NCI-H2196 (cell line): ENCODE data around the gene SORCS2.
A peak's percentile ranks its signal among the peaks of the same experiment; 100 is the strongest.

Source experiments
- DNase-seq: peaks from one replicate; lab custom pipeline; 2025; ENCODE audit not compliant: unreplicated experiment; lab: John Stamatoyannopoulos, UW

Gene SORCS2

GRCh38 chr4:7518871-7519637 is 326.7 kb downstream of the SORCS2 start:
- peak; percentile 83 for DNase-seq

GRCh38 chr4:7519638-7520376 is 327.5 kb downstream of the SORCS2 start:
- DNase-seq = no peak

- no peak for DNase-seq
These were observed 329.3 kb downstream of the SORCS2 start for GRCh38 chr4:7521666-7522065.

DNA sequence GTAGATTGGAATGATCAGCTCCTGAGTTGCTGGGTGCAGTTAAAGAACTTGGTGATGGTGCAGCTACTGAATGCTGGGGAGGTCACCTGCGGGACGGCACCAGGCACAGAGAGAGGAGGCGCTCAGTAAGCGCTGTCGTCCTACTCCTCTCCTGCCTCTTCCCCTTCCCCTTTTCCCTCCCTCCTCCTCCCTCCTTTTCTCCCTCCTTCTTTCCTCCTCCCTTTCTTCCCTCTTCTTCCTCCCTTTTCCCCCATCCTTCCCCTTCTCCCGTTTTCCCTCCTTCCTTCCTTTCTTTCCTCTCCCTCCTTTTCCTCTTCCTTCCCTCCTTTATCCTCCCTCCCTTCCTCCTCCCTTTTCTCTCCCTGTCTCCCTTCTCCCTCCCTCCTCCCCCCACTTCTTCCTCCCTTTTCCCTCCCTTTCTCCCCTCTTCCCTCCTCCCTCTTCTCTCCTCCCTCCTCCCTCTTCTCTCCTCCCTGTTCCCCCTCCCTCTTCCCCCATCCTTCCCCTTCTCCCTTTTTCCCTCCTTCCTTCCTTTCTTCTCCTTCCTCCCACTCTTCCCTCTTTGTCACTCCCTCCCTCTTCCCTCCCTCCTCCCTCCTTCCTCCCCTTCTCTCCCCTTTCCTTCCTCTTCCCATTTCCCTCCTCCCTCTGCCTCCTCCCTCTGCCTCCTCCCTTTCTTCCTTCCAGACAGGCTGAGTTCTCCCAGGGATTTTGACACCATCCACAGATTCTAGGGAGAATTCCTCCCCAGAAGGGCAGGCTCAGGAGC is 330.3 kb downstream of the SORCS2 start:
- no peak for DNase-seq

DNA sequence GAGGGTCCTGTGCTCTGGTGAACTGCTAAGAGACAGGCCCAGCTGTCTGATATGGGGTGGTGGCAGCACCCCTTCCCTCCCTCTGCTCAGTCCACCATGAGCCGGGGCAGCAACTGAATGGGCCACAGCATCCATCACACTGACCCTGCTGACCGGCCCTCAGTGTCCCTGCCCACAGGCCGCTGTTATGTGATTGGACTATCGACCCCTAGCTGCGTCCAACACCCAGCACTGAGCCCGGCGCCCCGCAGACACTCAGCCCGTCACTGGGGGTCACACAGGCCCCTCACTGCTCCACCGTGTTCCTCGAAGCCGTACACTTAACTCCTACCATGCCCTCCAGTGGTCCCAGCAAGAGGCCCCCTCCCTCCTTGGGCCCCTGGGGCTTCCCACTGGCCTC is 331.2 kb downstream of the SORCS2 start:
- no peak for DNase-seq

DNA sequence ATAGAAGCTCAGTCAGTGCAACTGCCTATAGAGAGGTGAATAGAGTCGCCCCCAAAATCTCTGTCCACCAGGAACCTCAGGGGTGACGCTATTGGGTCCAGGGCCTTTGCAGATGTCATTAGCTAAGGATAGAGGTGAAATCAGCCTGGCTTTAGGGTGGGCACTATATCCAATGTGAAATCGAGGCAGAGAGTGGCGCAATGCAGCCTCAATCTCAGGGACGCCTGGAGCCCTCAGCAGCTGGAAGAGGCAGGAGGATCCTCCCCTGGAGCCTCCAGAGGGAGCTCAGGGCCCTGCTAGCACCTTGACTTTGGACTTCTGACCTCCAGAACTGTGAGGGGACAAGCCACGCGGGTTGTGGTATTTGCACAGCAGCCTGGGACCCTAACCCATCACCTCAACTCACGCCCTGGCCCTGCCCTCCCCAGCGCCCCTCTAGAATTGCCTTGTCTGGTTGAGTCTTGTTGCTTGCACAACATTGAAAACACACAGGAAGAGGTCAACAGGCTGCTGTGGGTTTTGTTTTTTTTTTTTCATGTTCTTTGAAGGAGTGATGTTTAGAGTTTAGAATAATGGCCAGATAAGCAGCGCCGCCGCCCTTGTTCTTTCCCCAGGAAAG is 331.8 kb downstream of the SORCS2 start:
- no peak for DNase-seq

GRCh38 chr4:7524843-7525242 is 332.5 kb downstream of the SORCS2 start:
- no peak for DNase-seq

DNA sequence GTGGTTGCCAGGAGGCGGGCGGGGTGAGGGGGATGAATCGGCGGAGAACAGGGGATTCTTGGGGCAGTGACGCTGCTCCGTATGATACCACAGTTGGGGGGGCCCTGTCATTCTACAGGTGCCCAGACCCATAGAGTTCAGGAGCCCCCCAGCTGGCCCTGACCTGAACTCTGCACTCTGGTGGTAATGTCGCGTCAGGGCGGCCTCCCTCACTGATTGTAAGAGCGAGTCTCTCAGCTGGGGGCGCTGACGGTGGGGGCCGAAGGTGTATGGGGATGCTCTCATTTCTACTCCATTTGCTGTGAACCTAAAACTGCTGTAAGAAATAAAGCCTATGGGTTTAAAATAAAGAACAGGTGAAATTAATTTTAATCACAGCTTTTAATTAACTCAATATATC is 334.2 kb downstream of the SORCS2 start:
- DNase-seq = no peak

- no peak for DNase-seq
These were observed 334.7 kb downstream of the SORCS2 start for GRCh38 chr4:7526929-7527535.

DNA sequence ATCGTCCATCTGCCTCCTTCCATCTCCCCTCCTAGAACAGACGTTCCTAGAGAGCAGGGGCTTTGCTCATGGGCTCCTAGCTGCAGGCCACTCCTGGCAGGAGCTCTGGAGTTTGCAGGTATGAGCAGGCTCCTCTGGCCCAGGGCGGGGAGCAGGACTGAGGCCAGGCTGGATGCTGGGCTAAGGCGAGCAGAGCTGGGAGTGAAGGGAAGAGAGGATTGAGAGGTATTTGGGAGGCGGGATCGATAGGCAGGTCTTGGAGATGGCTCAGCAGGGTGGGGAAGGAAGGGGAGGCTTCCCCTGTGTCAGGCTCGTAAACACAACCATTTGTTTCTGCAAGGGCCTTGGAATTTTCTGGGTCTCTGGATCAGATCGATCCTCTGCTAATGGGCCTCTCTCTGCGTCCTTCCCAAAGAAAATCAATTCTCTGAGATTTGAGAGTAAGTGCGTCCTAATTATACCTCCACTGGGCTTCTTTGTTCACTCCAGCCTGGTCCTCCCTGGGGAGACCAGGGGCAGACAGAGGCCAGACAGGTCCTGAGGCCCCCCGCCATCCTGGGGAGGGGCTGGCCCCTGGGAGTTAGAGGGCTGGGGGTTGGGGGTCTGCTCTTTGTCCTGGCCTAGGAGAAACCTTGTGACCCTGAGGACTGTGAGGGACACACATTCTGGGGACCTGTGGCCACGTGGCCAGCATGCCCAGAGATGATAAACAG is 337.2 kb downstream of the SORCS2 start:
- no peak for DNase-seq

- no peak for DNase-seq
These were observed 337.7 kb downstream of the SORCS2 start for GRCh38 chr4:7530082-7530481.

GRCh38 chr4:7530932-7531639 is 338.7 kb downstream of the SORCS2 start:
- no peak for DNase-seq

DNA sequence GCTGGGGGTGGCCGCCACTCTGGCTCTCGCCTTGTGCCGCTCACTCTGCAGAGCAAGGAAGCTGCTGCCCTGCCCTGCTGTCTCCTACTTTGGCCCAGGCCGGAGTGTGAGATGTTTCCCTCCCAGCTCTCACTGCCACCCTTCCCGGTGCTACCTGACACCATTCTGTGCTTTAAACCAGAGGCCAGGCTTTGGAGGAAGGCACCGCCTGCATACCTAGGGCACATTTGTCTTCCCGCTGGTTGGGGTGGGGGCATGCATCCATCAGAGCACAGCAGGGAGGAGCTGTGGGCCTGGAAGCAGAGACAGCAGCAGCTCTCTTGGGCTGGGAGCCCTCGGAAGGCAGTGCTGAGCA is 339.3 kb downstream of the SORCS2 start:
- no peak for DNase-seq

DNA sequence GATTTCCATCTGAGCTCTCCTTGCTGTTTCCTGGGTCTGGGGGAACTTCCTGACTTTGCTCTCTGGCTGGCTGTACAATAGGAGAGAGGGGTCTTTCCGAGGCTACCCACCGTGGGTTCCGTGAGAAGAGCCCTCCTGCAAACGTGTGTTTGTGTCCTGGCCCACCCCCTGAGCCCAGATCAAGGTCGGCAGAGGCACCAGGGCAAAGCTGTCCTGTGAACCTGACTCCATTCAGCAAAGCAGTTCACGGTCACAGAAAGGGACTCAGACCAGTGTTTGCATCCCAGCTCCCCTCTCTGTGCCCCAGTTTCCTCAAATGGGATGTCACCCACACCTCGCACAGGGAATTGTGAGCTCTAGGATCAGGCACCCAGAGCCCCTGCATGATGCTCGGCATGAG is 339.7 kb downstream of the SORCS2 start:
- no peak for DNase-seq

DNA sequence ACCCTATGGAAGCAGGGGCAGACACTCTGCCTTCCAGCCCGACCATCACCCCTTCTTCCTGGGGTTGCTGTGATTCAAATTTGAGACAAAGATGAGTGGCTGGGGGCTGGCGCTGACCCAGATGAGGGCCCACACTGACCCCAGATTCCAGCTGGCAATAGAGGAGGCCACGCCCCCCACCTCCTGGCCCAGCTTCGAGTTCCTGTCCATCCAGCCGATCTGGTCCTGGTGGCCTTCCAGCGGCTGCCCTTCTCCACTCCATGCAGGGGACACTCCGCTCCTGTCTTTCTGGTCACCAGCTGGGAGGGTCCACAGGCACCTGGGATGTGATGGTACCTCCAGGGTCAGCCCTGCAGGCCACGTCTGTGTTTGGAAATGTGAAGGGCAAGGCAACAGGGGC is 340.9 kb downstream of the SORCS2 start:
- no peak for DNase-seq

- no peak for DNase-seq
These were observed 342.8 kb downstream of the SORCS2 start for GRCh38 chr4:7535094-7535493.

DNA sequence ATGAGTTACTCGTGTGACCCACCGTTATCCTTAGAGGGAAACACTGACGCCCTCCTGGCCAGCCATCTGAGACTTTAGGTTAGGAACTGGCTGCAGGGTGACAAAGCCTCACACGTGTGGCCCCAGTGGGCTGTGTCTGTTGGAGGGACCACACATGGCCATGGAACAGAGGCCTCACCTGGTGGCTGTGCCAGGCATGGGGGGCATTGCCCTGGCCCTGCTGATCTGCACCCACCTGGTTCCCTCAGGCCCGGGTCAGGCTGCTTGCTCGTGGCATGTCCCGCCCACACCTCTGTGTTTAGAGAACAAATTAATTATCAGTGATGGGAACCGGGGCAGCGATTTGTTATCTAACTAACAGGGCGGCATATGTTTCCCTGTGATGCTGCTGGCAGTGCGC is 343.3 kb downstream of the SORCS2 start:
- no peak for DNase-seq

- DNase-seq = no peak
These were observed 344.5 kb downstream of the SORCS2 start for GRCh38 chr4:7536876-7537275.

GRCh38 chr4:7537853-7538400 is 345.6 kb downstream of the SORCS2 start:
- DNase-seq = no peak

- DNase-seq = no peak
These were observed 346.2 kb downstream of the SORCS2 start for GRCh38 chr4:7538518-7538917.
